Metanephros (tissue), 1 donor: ENCODE results near the gene B4GALNT2. TPM values are rescaled to one million over a fixed set of nuclear protein-coding genes. Genes with fewer than 3 reads are reported as not detected.

ENCODE experiments used
- total RNA-seq: library from RNA; depleted of rRNA; stranded (reverse); fragments of >200 nt; gene quantifications from one replicate; pipeline ENCODE4 v1.2.3, GENCODE V29; 2014

Gene B4GALNT2, protein sequence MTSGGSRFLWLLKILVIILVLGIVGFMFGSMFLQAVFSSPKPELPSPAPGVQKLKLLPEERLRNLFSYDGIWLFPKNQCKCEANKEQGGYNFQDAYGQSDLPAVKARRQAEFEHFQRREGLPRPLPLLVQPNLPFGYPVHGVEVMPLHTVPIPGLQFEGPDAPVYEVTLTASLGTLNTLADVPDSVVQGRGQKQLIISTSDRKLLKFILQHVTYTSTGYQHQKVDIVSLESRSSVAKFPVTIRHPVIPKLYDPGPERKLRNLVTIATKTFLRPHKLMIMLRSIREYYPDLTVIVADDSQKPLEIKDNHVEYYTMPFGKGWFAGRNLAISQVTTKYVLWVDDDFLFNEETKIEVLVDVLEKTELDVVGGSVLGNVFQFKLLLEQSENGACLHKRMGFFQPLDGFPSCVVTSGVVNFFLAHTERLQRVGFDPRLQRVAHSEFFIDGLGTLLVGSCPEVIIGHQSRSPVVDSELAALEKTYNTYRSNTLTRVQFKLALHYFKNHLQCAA
- total RNA-seq: 1.5 TPM

DNA sequence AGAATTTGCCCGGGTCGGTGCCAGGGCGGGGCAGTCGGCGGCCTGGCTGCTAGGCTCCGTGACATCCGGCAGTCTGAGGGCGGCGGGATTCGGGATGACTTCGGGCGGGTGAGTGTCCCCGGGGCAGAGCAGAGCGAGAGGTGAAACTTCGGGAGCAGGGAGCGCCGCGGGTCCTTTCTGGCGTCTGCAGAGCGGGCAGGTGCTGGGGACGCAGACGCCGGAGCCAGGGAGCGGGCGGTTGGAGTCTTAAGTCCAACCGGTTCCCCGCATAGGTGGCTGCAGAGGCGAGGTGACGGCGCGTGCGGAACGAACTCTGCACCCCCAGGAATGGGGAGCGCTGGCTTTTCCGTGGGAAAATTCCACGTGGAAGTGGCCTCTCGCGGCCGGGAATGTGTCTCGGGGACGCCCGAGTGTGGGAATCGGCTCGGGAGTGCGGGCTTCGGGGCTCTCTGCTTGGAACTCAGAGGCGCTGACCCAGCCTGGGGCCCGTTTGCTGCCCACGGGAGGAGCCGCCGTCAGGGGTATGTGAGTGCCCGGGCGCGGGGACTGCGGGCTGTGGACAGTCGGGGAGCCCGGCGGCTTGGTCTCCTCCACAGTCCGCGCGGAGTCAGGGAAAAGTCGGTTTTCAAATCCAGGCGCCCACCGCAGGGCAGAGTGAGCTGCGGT lies at the start of gene B4GALNT2:
B4GALNT2 (plus strand) TSS at position 71 of the 666 bp plus-strand sequence; CDS start at position 95, 24 bp downstream.

DNA sequence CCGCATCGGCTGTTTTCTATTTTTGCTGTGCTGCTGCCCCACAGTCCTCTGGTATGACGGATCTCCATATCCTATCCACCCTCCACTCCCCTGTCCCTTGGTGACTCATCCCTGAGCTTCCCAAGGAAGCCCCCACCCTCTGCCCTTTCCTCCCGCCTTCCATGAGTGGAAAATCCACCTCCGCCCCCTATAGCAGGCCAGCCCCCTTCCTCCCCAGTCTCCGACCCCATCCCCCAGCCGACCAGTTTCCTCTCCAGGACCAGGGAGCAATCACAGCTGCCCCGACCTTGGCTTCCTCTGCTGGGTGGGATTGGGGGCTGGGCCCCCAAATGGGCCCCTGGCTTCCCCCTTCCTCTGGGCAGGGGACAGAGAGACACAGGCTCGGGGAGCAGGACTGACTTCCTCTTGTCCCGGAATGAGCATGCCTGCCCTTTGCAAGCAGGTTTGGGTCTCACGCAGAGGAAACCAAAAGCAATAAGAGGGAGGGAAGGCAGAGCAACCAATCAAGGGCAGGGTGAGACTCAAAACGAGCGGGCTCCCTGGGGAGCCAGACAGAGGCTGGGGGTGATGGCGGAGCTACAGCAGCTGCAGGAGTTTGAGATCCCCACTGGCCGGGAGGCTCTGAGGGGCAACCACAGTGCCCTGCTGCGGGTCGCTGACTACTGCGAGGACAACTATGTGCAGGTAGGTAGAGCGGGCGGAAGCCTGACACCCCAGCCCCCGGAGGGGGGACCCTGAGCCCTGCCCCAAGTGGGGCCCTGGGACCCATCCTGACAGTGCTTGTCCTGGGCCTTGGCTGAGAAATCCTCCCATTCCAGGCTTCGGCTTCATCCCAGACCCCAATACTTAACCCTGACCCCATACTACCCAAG lies 77.8 kb downstream of the B4GALNT2 start, which contains the start of the genes ABI3 and GNGT2:
ABI3 (plus strand) TSS at position 550 of the 872 bp plus-strand sequence; CDS start at position 568, 18 bp downstream.
GNGT2 (minus strand) TSS at position 417 of the 872 bp plus-strand sequence. CDS start 3,152 bp downstream, outside the sequence.

Other genes starting within 250 kb of the B4GALNT2 start
- gene ATP5MC1, start 240.0 kb upstream of the B4GALNT2 start, total RNA-seq: 66.2 TPM
- gene UBE2Z, start 224.4 kb upstream of the B4GALNT2 start, total RNA-seq: 55.7 TPM
- 53.4 TPM for gene SNF8, start 187.9 kb upstream of the B4GALNT2 start, total RNA-seq
- not detected for gene GIP, start 164.2 kb upstream of the B4GALNT2 start, total RNA-seq
- gene IGF2BP1, start 135.4 kb upstream of the B4GALNT2 start, total RNA-seq: 4.3 TPM
- gene GNGT2, start 77.8 kb downstream of the B4GALNT2 start, total RNA-seq: 0.41 TPM
- 5.5 TPM for gene ABI3, start 77.9 kb downstream of the B4GALNT2 start, total RNA-seq
- gene PHOSPHO1, start 98.0 kb downstream of the B4GALNT2 start, total RNA-seq: 23.2 TPM
- gene ZNF652, start 229.5 kb downstream of the B4GALNT2 start, total RNA-seq: 35.6 TPM